ENCODE results near the gene PRDM16.
A peak's percentile ranks its signal among the peaks of the same experiment; 100 is the strongest.

PRDM16 gene

DNA sequence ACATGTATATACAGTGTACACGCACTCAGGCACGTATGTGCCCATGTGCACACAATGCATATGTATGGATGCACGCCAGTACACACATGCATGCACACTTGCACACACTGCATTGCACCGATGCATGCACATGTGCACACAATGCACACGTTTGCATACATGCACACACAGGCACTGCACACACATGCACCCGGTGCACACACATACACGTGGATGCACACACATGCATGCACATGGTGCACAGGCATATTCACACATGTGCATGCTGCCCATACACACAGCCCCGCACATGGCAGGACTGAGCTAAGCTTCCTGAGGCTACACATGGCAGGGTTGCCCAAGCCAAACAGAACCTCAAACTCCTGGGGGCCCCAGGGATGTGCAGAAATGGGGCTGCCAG is 405.0 kb downstream of the PRDM16 start:
- no peak for DNase-seq

- no peak for DNase-seq
Observed at GRCh38 chr1:3474421-3474820, 405.4 kb downstream of the PRDM16 start.

DNA sequence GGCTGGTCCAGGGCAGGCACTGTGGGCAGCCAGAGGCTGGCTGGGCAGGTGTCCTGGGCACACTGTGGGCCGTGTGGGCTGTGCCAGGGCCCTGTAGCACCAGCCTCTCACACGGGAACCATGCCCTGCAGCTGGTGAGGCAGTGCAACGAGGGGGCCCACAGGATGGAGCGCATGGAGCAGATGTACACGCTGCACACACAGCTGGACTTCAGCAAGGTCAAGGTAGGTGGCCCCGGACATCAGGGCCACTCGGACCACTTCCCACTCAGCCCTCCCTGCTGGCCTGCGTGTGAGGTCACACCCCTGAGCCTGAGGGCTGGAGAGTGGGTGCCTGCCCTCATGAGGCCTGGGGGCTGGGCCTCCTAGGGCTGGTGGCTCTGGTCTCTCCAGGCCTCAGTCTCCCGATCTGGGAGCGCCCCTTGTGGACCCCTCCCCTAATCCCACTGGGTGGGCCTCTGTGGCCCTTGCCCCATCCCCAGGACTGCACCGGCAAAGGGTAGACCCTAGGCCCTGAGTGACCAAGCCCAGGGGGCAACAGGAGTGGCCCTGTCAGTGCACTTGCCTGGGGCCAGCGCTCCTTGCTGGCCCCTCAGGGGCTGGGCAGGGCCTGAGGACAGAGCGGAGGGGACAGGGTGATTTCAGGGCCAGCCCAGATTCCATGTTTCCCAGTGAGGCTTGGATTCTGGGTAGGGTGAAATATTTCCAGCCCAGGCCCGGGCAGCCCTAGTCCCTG is 407.0 kb downstream of the PRDM16 start:
- DNase-seq, result no peak

GRCh38 chr1:3476666-3477065 is 407.7 kb downstream of the PRDM16 start:
- DNase-seq, result no peak

DNA sequence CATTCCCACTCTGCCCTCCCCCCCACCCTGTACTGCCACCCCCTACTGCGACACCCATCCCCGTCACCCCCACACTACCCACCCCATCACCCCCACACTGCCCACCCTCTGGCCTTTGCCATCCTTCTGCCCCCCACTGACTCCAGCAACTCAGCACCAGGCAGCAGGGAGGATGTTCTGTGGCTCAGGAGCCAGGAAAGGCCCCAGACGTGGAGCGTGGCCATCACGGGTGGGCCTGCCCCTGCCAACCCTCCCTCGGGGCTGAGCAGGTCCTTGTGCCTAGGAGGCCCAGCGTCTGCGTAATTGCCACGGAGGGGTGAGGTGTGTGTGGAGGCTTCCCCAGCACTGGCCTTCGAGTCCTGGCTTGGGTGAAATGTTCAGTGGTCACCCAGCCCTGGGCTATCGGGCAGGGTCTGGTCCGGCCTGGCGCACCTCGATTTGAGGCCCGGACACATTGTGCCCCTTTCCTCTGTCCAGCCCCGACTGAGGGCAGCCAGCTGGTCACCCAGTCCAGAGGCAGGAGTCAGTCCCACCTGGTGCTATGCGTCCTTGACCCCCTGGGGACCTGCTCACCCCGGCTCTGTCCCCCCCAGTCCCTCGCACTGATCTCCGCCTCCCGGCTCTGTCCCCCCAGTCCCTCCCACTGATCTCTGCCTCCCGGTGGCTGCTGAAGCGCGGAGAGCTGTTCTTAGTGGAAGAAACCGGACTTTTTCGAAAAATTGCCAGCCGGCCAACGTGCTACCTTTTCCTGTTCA is 408.4 kb downstream of the PRDM16 start:
- no peak for DNase-seq

DNA sequence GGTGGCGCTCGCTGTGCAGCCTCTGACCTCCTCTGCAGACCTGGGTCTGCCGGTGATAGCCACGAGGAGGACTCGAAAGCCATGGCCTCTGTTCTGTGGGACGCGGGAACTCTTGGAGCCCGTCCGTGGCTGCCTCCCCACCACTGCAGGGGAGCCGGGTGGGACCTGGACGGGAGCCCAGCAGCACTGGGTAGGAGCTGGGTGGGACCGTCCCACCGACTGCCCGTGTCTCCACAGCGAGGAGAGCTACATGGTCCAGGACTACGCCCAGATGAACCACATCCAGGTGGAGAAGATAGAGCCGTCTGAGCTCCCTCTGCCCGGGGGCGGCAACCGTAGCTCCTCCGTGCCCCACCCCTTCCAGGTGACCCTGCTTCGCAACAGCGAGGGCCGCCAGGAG is 409.2 kb downstream of the PRDM16 start:
- DNase-seq, result no peak

DNA sequence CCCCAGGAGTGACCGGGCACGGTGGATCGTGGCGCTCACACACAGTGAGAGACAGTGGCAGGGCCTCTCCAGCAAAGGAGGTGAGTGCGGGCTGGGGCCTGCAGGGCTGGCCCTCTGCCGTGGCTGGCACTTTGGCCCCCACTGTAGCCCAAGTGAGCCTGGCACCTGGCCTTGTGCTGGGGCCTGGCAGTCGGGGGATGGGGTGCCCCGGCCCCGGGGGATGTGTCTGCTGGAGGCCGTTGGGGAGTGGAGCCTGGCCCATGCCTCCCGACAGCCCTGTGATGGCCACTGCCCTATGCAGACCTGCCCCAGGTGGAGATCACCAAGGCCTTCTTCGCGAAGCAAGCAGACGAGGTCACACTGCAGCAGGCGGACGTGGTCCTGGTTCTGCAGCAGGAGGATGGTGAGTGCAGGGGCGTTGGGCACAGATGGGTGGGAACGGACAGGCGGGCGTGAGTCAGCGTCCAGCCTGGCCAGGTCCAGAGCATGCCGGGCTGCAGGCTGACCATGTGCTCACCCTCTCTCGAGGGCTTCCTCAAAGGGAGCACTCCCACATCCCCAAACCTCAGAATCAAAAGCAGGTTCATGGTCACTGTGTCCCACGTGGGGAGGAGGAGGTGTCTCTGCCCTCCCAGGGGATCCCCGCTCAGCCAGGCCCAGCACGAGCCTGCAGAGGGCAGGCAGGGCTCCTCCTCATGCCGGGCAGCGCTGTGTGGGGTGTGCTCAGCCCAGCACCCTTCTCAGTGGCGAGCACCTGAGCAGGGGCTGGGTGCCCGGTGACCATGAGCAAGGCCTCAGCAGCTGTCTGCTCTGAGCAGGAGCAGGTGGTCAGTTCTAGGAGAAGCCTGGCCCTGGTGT is 410.7 kb downstream of the PRDM16 start:
- DNase-seq, result no peak

- no peak for DNase-seq
Observed at GRCh38 chr1:3480369-3480719, 411.3 kb downstream of the PRDM16 start.

GRCh38 chr1:3481046-3481445 is 412.0 kb downstream of the PRDM16 start:
- no peak for DNase-seq

- no peak for DNase-seq
Observed at GRCh38 chr1:3481836-3482375, 412.9 kb downstream of the PRDM16 start.

DNA sequence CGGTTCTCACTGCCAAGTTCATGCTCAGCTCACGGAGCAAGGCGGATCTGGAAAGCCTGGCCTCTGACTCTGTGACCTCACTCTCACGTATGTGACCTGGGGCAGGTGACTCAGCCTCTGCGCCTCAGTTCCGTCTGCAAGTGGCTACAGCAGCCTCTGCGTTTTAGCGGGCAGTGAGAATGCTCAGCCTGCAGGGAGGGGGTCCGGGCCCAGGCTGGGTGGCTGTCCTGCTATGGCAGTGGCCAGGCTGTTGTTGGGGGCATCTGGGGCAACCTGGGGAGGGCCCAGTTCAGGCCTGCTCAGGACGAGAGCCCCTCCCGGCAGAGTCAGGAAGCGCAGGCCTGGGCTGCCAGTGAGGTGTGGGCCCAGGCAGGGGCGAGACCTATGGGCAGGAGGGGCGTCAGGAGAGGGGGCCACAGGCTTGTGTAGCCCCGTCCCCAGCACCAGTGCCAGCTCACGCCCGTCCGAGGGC is 413.4 kb downstream of the PRDM16 start:
- DNase-seq, result no peak

DNA sequence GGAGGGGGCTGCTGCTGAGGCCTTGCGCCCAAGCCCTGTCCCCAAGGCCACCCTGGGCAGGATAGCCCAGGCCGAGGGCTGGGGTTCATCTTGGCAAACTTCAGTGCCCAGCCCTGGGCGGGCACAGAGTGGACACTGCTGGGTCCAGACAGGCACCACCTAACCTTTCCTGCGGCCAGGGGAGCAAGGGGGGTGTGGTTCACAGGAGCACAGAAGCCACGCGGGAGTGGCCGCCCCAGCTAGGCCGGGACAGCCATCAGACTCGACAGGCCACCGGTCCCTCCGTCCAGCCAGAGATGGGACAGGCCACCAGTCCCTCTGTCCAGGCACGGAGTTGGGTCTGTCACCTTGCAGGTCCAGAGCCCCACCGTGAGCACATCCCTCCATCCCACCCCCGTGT is 414.4 kb downstream of the PRDM16 start:
- no peak for DNase-seq

GRCh38 chr1:3483801-3484444 is 414.9 kb downstream of the PRDM16 start:
- DNase-seq, result peak; percentile 78

- DNase-seq, result no peak
Observed at GRCh38 chr1:3485016-3485415, 416.0 kb downstream of the PRDM16 start.

Data from activated effector memory CD4-positive, alpha-beta T cell treated with anti-CD3 and anti-CD28 coated beads, Interleukin-2, amount 50 U/mL, for 16 hours (primary cell).